Right atrium auricular region (tissue), 2 donors: ENCODE data around the gene SPPL2A. TPM values are rescaled to one million over a fixed set of nuclear protein-coding genes. Genes with fewer than 3 reads are reported as not detected.

Experiments
- DNase-seq: peaks from one replicate; pipeline ENCODE4 v3.0.0-alpha.2; 2019; ENCODE audit warnings: low spot score
- H3K27ac ChIP-seq, 2 donors: fragments of 200-600 bp; sonication (generic); 1 replicate in 1 of 2; 2 replicates in 1 of 2; pipeline ENCODE4 v1.5.1; 2016 to 2019
- H3K27me3 ChIP-seq, 2 donors: fragments of 200-600 bp; sonication (generic); one replicate each; pipeline versions ENCODE4 v1.5.1 to v1.6.0; 2017 to 2019
- H3K36me3 ChIP-seq: fragments of 200-600 bp; sonication (generic); one replicate; pipeline ENCODE4 v1.5.1; 2016
- H3K4me1 ChIP-seq, 2 donors: fragments of 200-600 bp; sonication (generic); one replicate each; pipeline versions ENCODE4 v1.5.1 to v1.6.0; 2017 to 2019
- H3K4me3 ChIP-seq, 2 donors: fragments of 200-600 bp; sonication (generic); 1 replicate in 1 of 2; 2 replicates in 1 of 2; pipeline ENCODE4 v1.5.1; 2017 to 2019; ENCODE audit warnings: mild to moderate bottlenecking in 1 of 2, moderate library complexity in 1 of 2
- H3K9me3 ChIP-seq, 2 donors: fragments of 200-600 bp; sonication (generic); one replicate each; pipeline ENCODE4 v1.5.1; 2019
- CTCF ChIP-seq, 2 donors: fragments of 200-600 bp; sonication (generic); IDR thresholded peaks; one replicate each; pipeline ENCODE4 v1.5.1; 2019; ENCODE audit warnings: antibody characterized with exemption in 2 of 2
- total RNA-seq, 2 donors: library from RNA; depleted of rRNA; stranded (reverse); fragments of >200 nt; gene quantifications; one replicate each; pipeline ENCODE4 v1.1.0, GENCODE V29; 2016

SPPL2A gene
- total RNA-seq, 2 donors from 2014 or later: 139 to 432 TPM

GRCh38 chr15:50791486-50791885 lies 26.0 kb upstream of the SPPL2A start:
- no peak for TF ChIP-seq CTCF (IDR thresholded peaks at IDR 0.05)
- H3K36me3 ChIP-seq: no peaks in the 10 kb centered on the region
- no peaks in the 10 kb centered on the region for H3K9me3 ChIP-seq
- H3K4me1 ChIP-seq: no peaks in the 10 kb centered on the region
- H3K4me3 ChIP-seq: no peak overlapping the region
- DNase-seq: no peak
- H3K27me3 ChIP-seq: no peaks in the 10 kb centered on the region
- H3K27ac ChIP-seq: no peak overlapping the region

- Histone ChIP-seq H3K27me3 (no peaks in the 10 kb centered on the region), H3K27ac (no peak overlapping the region), H3K4me3 (no peak overlapping the region), H3K4me1 (no peaks in the 10 kb centered on the region), H3K36me3 (no peaks in the 10 kb centered on the region), H3K9me3 (no peaks in the 10 kb centered on the region)
- no peak for DNase-seq
- no peak for TF ChIP-seq CTCF (IDR thresholded peaks at IDR 0.05)
These were observed 25.4 kb upstream of the SPPL2A start for GRCh38 chr15:50790778-50791453.

GRCh38 chr15:50786871-50787270 lies 21.4 kb upstream of the SPPL2A start:
- no peaks in the 10 kb centered on the region for H3K36me3 ChIP-seq
- peaks cover 0 to under 1% of the 10 kb centered on the region in 2 donors for H3K4me1 ChIP-seq
- H3K27ac ChIP-seq: no peak overlapping the region
- no peak for TF ChIP-seq CTCF (IDR thresholded peaks at IDR 0.05)
- no peaks in the 10 kb centered on the region for H3K27me3 ChIP-seq
- H3K9me3 ChIP-seq: no peaks in the 10 kb centered on the region
- H3K4me3 ChIP-seq: no peak overlapping the region
- DNase-seq: no peak

- DNase-seq: no peak
- H3K36me3 ChIP-seq: no peaks in the 10 kb centered on the region
- TF ChIP-seq CTCF (IDR thresholded peaks at IDR 0.05): no peak
- H3K27me3 ChIP-seq: no peaks in the 10 kb centered on the region
- H3K4me1 ChIP-seq: peaks cover 0 to 5% of the 10 kb centered on the region in 2 donors
- no peak overlapping the region for H3K4me3 ChIP-seq
- no peaks in the 10 kb centered on the region for H3K9me3 ChIP-seq
- H3K27ac ChIP-seq: no peak overlapping the region
These were observed 20.9 kb upstream of the SPPL2A start for GRCh38 chr15:50786438-50786837.

- Histone ChIP-seq H3K27ac (no peak overlapping the region), H3K4me3 (no peak overlapping the region)
- no peak for TF ChIP-seq CTCF (IDR thresholded peaks at IDR 0.05)
These were observed 18.4 kb upstream of the SPPL2A start for GRCh38 chr15:50783895-50784294.

GRCh38 chr15:50783411-50783810 lies 17.9 kb upstream of the SPPL2A start:
- no peak overlapping the region for H3K4me3 ChIP-seq
- TF ChIP-seq CTCF (IDR thresholded peaks at IDR 0.05): no peak
- DNase-seq: no peak
- H3K36me3 ChIP-seq: no peaks in the 10 kb centered on the region
- H3K4me1 ChIP-seq: peaks cover 0 to 5% of the 10 kb centered on the region in 2 donors
- H3K27me3 ChIP-seq: no peaks in the 10 kb centered on the region
- no peak overlapping the region for H3K27ac ChIP-seq
- H3K9me3 ChIP-seq: no peaks in the 10 kb centered on the region

More at GRCh38 chr15:50783895-50784294, 18.4 kb upstream of the SPPL2A start:
- no peaks in the 10 kb centered on the region for H3K9me3 ChIP-seq
- no peaks in the 10 kb centered on the region for H3K27me3 ChIP-seq
- H3K4me1 ChIP-seq: peaks cover 0 to 5% of the 10 kb centered on the region in 2 donors
- DNase-seq: no peak
- H3K36me3 ChIP-seq: no peaks in the 10 kb centered on the region
